ENCODE measurements around the gene LIMS3. TPM values are rescaled to one million over a fixed set of nuclear protein-coding genes. Genes with fewer than 3 reads are reported as not detected.

Gene LIMS3
- total RNA-seq, 1 donor from 2014 or later, result 3.7 TPM

Other genes with a start within 250 kb of the LIMS3 start
- gene RGPD5, start 104.4 kb upstream of the LIMS3 start, total RNA-seq, result 134 TPM
- 24.1 TPM for gene MALL, start 217.1 kb downstream of the LIMS3 start, total RNA-seq